Measurements from ENCODE around the gene CCDC78. TPM values are rescaled to one million over a fixed set of nuclear protein-coding genes. Genes with fewer than 3 reads are reported as not detected.

Gene CCDC78
- polyA plus RNA-seq, 1 donor from 2014 or later: 10.7 TPM

DNA sequence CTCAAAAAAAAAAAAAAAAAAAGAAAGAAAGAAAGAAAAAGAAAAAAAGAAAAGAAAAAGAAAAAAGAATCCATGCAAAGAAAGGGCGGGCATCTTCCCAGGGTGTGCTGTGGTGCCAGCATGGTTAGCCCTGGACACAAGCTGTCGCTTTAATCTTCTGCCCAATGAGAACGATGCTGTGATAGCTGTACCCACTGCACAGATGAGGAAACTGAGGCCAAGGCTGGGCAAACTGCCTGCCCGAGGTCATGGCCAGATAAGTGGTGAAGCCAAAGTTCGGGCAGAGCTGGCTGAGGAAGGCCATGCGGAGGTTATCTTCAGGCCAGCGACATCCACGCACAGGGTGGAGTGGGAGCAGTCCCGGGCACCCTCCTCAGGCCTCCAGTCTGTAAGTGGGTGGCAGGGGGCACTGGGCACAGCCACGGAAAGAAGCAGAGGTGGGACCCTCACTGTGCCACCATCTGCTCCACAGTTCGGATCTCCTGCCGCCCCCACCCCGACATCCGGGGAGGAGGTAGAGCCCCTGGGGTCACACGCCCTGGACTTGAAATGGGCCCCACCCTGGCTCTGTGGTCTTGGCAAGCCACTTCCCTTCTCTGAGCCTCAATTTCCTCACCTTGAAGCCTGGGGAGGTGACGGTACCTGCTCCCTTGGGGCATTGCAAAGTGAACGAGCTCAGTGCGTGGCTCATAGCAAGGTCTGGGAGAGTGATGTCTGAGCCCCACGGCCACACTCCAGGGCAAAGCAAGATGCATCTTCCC, 27.2 kb downstream of the CCDC78 start:
- Histone ChIP-seq H3K79me2 (replicated peaks; ENCODE audit: insufficient read depth, low read length) (peaks cover 32% of the 10 kb centered on the region), H2AFZ (ENCODE audit: low read depth, low read length) (no peak overlapping the region), H3K4me2 (ENCODE audit: low read length) (no peak overlapping the region), H4K20me1 (ENCODE audit: insufficient read depth) (peaks cover 52% of the 10 kb centered on the region), H3K36me3 (ENCODE audit: insufficient read depth, low read length) (no peaks in the 10 kb centered on the region), H3K9me2 (ENCODE audit: insufficient read depth, low read length) (no peaks in the 10 kb centered on the region), H3K27me3 (ENCODE audit: insufficient read depth, low read depth, low read length) (peaks cover 48% of the 10 kb centered on the region), H3F3A (ENCODE audit: insufficient read depth, low read length, poor library complexity, severe bottlenecking) (no peaks in the 10 kb centered on the region), H3K9me3 (ENCODE audit: low read length) (no peaks in the 10 kb centered on the region), H3K27ac (ENCODE audit: low read length) (no peak overlapping the region), H3K9ac (ENCODE audit: low read length) (no peak overlapping the region), H3K4me3 (ENCODE audit: low read length) (no peak overlapping the region)
- TF ChIP-seq EP300 (conservative IDR thresholded peaks at IDR 0.05; ENCODE audit: poor library complexity, severe bottlenecking) (no peak), SMC3 (conservative IDR thresholded peaks at IDR 0.05; ENCODE audit: poor library complexity) (no peak), EZH2 (IDR thresholded peaks at IDR 0.05; ENCODE audit: borderline replicate concordance, insufficient read depth, low read length, poor library complexity, severe bottlenecking) (no peak), CTCF (IDR thresholded peaks at IDR 0.05; ENCODE audit: poor library complexity, severe bottlenecking) (no peak), MXI1 (conservative IDR thresholded peaks at IDR 0.05; ENCODE audit: poor library complexity, severe bottlenecking) (no peak), TAF1 (IDR thresholded peaks at IDR 0.05; ENCODE audit: low read depth) (no peak)

GRCh38 chr16:695355-696089, 30.7 kb downstream of the CCDC78 start:
- peak overlapping the region; percentile 33 for H3K4me3 ChIP-seq (ENCODE audit: low read length)
- H3F3A ChIP-seq (ENCODE audit: insufficient read depth, low read length, poor library complexity, severe bottlenecking): no peaks in the 10 kb centered on the region
- H3K36me3 ChIP-seq (ENCODE audit: insufficient read depth, low read length): no peaks in the 10 kb centered on the region
- peaks cover 16% of the 10 kb centered on the region for H4K20me1 ChIP-seq (ENCODE audit: insufficient read depth)
- no peak overlapping the region for H3K9ac ChIP-seq (ENCODE audit: low read length)
- no peak overlapping the region for H2AFZ ChIP-seq (ENCODE audit: low read depth, low read length)
- no peak overlapping the region for H3K27ac ChIP-seq (ENCODE audit: low read length)
- H3K79me2 ChIP-seq (replicated peaks; ENCODE audit: insufficient read depth, low read length): peaks cover 5% of the 10 kb centered on the region
- H3K9me3 ChIP-seq (ENCODE audit: low read length): no peaks in the 10 kb centered on the region
- no peak overlapping the region for H3K4me2 ChIP-seq (ENCODE audit: low read length)
- TF ChIP-seq EZH2 (IDR thresholded peaks at IDR 0.05; ENCODE audit: borderline replicate concordance, insufficient read depth, low read length, poor library complexity, severe bottlenecking) (no peak), EP300 (conservative IDR thresholded peaks at IDR 0.05; ENCODE audit: poor library complexity, severe bottlenecking) (no peak)
- H3K9me2 ChIP-seq (ENCODE audit: insufficient read depth, low read length): no peaks in the 10 kb centered on the region
- peaks cover 34% of the 10 kb centered on the region for H3K27me3 ChIP-seq (ENCODE audit: insufficient read depth, low read depth, low read length)

DNA sequence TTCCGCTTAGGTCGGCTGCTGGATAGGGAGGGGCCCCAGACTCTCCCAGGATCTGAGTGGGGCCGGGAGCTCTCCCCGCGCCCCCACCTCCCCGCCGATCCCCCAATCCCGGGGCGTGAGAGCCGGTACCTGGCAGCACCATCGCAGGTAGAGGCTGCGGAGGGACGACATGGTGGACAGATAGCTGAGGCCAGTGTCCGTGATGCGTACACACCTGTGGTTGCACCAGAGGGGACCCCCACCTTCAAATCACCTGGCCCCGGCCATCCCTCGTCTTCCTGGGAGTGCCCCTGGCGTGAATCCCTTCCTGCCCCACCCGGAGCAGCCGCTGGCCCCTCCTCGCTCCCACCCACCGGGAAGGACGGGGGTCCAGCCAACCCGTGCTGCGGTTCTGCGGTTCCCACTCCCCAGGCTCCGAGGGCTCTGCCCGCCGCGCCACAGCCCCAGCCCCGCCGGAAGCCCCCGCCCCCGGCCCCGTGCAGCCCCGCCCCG, 31.3 kb downstream of the CCDC78 start:
- H3K27me3 ChIP-seq (ENCODE audit: insufficient read depth, low read depth, low read length): peaks cover 28% of the 10 kb centered on the region
- no peak overlapping the region for H3K4me3 ChIP-seq (ENCODE audit: low read length)
- no peaks in the 10 kb centered on the region for H3K9me2 ChIP-seq (ENCODE audit: insufficient read depth, low read length)
- H3K79me2 ChIP-seq (replicated peaks; ENCODE audit: insufficient read depth, low read length): no peaks in the 10 kb centered on the region
- no peak overlapping the region for H3K9ac ChIP-seq (ENCODE audit: low read length)
- no peaks in the 10 kb centered on the region for H3F3A ChIP-seq (ENCODE audit: insufficient read depth, low read length, poor library complexity, severe bottlenecking)
- H2AFZ ChIP-seq (ENCODE audit: low read depth, low read length): no peak overlapping the region
- peaks cover 10% of the 10 kb centered on the region for H4K20me1 ChIP-seq (ENCODE audit: insufficient read depth)
- no peak overlapping the region for H3K4me2 ChIP-seq (ENCODE audit: low read length)
- H3K9me3 ChIP-seq (ENCODE audit: low read length): no peaks in the 10 kb centered on the region
- TF ChIP-seq EP300 (conservative IDR thresholded peaks at IDR 0.05; ENCODE audit: poor library complexity, severe bottlenecking) (no peak), TAF1 (IDR thresholded peaks at IDR 0.05; ENCODE audit: low read depth) (no peak), POLR2AphosphoS5 (IDR thresholded peaks at IDR 0.05) (no peak), MXI1 (conservative IDR thresholded peaks at IDR 0.05; ENCODE audit: poor library complexity, severe bottlenecking) (no peak), REST (IDR thresholded peaks at IDR 0.05; ENCODE audit: borderline replicate concordance) (no peak), CTCF (IDR thresholded peaks at IDR 0.05; ENCODE audit: poor library complexity, severe bottlenecking) (no peak), EZH2 (IDR thresholded peaks at IDR 0.05; ENCODE audit: borderline replicate concordance, insufficient read depth, low read length, poor library complexity, severe bottlenecking) (no peak), RAD21 (conservative IDR thresholded peaks at IDR 0.05) (no peak), SMC3 (conservative IDR thresholded peaks at IDR 0.05; ENCODE audit: poor library complexity) (no peak)
- no peaks in the 10 kb centered on the region for H3K36me3 ChIP-seq (ENCODE audit: insufficient read depth, low read length)
- no peak overlapping the region for H3K27ac ChIP-seq (ENCODE audit: low read length)

All from neural cell (in vitro differentiated cells).